HG03520 (cell line): Measurements from ENCODE around the gene ANKRD13B.
A peak's percentile ranks its signal among the peaks of the same experiment; 100 is the strongest.

ENCODE experiments used
- ATAC-seq: cut with Tn5 transposase; IDR thresholded peaks from one replicate; pipeline ENCODE4 v1.9.1; 2021; ENCODE audit warnings: mild to moderate bottlenecking, moderate library complexity; ENCODE audit not compliant: unreplicated experiment

The ANKRD13B gene

DNA sequence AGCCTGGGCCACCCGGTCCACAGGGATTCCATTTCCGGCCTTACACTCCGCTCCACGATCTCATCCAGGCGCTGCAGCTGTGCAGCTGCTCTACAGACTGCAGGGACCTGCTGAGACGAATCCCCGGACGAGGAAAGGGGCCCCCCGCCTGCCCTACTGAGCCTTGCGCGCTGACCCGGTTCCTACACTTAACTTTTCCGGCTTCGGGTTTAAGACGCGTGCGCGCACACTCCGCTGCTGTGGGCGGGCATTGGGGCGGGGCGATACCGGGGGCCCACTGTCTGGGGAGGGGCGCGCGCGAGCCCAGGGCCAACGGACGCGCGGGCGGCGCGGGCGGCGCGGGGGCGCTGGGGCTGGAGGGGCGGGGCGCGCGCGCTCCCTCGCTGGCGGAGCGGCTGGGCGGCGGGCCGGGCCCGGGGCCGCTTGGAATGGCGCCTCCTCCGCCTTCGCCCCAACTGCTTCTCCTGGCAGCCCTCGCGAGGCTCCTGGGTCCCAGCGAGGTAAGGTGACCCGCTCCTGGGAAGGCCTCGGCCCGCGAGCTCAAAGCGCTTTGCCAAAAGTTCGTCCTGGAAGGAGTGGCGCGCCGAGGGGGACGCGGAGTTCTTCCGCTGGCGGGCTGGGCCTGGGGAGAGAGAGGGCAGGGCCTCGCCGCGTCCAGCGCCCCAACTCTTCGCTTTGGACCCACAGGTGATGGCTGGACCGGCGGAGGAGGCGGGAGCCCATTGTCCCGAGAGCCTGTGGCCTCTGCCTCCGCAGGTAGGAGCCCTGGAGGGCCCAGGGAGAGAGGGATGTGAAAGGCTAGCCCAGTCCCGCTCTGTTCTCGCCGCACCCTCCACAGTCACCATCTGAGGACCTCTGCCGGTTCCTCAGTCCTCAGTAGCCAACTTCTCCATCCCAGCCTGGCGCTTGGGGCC is 24.3 kb upstream of the ANKRD13B start, which contains the start of gene TP53I13:
Gene TP53I13, plus strand, starts transcription at position 371 of the 914 bp plus-strand sequence. Its CDS starts 58 bp downstream, at position 429.
- ATAC-seq, result peak; percentile 33

GRCh38 chr17:29569245-29569950 is 23.5 kb upstream of the ANKRD13B start:
- no peak for ATAC-seq

DNA sequence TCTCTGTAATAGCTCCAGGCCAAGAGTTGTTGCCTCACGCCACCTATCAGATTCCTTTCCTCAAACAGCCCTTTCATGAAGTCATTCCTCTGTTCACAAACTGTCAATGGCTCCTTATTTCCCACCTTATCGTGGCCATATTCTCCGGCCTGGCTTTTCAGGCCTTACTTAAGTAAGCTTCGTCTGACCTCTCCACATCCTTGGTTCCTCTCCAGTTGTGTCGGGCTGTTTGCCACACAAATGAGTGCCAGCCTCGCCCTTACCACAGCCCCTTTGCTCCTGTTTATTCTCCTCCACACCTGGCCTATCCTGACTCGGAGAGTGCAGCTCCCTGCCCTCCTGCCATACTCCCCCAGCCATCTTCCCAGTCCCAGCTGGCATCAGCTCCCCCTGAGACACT is 22.4 kb upstream of the ANKRD13B start:
- ATAC-seq, result no peak

DNA sequence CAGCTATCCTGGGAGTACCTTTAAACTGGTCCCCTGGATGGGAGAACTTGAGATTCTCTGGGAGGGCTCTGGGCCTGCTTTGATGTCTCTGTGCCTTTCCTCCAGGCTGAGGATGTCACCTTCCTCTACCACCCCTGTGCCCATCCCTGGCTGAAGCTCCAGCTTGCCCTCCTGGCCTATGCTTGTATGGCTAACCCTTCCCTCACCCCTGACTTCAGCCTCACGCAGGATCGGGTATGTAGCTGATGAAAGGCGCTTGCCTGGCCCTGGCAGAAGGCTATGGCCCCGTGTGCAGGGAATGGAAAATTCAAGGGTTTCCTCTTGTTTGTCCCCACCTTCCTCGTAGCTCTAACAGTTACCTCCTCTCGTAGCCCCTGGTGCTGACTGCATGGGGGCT is 21.4 kb upstream of the ANKRD13B start:
- ATAC-seq, result no peak

DNA sequence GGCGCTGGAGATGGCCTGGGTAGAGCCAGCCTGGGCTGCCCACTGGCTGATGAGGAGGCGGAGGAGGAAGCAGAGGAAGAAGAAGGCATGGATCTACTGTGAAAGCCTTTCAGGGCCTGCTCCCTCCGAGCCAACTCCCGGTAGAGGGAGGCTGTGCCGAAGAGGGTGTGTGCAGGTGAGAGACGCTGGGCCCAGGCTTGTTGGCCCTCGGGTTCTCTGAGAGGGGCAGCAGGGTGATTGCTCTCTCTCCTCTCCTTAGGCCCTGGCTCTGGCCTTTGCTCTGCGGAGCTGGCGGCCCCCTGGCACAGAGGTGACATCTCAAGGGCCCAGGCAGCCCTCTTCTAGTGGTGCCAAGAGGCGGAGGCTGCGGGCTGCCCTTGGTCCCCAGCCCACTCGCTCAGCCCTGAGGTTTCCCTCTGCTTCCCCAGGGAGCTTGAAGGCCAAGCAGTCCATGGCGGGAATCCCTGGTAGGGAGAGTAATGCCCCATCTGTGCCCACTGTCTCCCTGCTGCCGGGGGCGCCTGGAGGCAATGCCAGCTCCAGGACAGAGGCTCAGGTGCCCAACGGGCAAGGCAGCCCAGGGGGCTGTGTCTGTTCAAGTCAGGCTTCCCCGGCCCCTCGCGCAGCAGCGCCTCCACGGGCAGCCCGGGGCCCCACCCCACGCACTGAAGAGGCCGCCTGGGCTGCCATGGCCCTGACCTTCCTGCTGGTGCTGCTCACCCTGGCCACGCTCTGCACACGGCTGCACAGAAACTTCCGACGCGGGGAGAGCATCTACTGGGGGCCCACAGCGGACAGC is 20.9 kb upstream of the ANKRD13B start:
- no peak for ATAC-seq

DNA sequence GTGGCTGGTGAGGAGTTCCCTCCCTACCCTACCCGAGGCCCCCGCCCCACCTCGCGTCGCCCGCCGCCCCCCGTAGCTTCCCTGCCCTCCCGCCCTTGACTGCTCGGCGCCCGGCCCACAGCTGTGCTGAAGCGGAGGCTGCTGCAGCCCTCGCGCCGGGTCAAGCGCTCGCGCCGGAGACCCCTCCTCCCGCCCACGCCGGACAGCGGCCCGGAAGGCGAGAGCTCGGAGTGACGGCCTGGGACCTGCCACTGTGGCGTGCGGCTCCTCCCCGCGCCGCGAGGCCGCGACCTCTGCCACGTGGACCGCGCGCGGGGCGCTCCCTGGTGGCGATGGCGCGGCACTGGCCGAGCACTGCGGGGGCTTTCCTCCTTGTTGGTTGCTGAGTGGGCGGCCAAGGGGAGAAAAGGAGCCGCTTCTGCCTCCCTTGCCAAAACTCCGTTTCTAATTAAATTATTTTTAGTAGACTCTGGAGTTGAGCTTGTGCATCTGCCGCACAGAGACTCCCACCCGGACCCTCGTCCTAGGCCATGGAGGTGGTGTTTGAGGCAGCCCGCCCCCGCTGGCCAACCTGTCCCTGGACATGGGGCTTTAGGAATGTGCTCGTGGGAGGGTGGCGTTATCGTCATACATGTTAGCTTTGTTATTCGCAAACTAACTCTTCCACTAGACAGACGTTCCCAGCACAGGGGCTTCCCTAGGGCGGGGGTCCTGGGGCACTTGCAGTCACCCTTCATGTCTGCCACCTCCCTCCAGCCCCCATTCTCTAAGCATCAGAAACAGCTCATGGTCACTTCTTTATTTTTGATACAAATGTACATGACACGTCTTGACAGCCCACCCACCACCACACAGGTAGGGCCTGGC is 20.0 kb upstream of the ANKRD13B start:
- ATAC-seq, result no peak

DNA sequence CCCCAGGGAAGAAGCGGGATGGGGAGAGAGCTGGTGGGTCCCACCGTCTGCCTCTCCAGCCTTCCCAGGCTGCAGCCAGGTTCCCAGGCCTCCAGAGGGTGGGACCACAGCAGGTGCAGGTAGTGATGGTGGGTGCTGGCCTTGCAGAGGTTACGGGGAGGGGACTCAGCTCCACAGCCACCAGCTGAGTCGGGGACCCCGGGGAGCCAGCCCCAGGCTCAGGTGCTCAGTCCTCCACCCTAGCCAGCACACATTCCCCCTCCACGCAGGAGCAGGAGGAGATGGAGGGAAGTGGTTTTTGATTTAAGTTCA is 19.4 kb upstream of the ANKRD13B start:
- ATAC-seq, result no peak

- ATAC-seq, result no peak
Observed at GRCh38 chr17:29573871-29574731, 18.8 kb upstream of the ANKRD13B start.

DNA sequence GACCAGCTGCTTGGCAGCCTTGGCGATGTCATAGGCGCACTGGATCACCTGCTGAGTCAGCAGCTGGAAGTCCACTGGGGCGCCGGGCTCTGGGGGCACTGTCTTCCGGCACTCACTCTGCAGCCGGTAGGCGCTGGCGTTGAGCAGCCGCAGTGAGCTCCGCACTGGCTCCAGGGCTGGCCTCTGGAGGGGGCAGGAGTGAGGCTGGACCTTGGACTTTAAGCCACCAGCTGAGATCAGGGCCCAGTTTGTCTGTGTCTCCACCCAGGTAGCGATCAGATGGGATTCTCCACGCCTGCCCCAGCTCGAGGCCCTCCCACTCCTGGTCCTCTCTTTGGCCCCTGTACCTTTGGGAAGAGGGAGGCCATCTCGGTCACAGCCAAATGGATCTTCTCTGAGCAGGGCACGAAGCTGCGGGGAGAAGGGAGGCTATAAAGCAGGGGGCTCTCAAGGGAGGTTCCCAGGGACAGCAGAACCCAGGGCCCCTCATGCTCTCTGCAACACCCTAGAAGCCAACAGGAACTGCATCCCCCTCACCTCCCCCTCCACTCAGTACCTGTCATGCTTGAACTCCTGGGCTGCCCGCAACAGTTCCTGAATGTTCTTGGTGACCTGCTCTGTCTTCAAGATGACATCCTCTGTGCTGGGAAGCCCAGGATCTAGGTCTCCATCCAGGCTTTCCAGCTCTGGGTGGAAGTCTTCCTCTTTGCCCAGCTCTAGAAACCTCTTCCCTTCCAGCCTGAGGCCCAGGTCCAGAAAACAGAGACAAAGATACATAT is 18.0 kb upstream of the ANKRD13B start:
- no peak for ATAC-seq

DNA sequence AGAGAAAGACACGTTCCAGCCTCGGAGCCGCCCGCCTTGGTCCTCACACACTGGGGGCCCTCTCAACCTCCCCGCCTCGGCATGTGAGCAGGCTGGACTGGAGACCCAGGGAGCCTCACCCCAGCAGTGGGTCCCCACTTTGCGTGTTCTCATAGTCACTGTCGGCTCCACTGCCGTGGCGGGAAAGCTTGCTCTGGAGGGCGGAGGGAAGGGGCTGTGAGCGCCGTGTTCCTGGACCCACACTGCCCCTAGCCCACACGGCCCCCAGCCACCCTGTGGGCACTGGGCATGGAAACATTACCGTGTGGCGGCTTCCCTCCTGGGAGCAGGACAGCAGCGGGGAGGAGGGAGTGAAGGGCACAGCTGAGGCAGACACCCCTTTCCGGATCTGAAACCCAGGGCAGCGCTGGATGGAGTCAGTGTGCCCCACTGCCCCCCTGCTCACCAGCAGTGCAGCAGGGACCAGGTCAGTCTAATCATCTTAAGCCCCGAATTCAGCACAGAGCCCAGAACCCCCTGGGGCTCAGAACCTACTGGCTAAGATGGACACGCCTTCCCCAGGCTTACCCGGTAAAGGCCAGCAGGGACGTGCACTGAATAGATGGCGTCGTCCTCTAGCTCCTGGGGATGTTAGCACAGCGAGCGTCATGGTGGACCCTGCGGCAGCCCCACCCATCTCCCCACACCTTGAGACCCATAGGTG is 17.3 kb upstream of the ANKRD13B start:
- no peak for ATAC-seq

DNA sequence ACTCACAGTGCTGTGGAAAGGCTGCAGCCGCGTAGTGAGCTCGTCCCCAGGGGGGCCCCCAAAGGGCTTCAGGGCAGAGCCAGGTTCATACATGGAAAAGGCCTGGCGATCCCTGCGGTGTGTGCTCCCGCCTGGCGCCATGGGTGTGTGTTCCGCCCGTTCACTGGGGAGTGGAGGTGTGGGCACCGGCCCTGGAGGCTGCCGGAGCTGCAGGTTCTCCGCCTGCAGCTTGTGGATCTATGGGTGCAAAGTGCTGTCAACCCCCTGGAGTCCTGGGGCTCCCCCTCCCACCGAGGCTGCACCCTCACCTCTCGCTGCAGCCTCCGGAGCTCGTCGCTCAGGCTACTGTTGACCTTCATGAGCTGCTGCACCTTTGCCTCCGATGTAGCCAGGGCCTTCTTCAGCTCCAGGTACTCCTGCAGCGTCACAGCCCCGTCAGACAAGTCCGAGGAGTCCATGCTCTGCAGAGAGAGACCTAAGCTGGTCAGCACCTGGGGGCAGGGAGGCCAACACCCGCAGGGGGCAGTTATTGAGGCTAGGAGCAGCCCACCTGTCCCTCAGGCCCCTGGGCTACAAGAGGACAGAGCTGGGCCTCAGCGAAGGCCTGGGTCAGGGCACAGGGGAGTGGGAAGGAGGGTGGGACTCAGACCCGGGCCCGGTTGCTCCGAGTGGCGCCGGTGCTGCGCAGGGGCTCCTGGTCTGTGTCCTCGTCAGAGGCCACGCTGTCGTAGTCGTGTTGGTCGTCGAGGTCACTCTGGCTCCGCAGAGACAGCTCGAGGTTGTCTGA is 16.5 kb upstream of the ANKRD13B start:
- ATAC-seq, result no peak

- no peak for ATAC-seq
Observed at GRCh38 chr17:29577001-29577370, 15.9 kb upstream of the ANKRD13B start.

GRCh38 chr17:29577385-29578211 is 15.3 kb upstream of the ANKRD13B start:
- no peak for ATAC-seq

DNA sequence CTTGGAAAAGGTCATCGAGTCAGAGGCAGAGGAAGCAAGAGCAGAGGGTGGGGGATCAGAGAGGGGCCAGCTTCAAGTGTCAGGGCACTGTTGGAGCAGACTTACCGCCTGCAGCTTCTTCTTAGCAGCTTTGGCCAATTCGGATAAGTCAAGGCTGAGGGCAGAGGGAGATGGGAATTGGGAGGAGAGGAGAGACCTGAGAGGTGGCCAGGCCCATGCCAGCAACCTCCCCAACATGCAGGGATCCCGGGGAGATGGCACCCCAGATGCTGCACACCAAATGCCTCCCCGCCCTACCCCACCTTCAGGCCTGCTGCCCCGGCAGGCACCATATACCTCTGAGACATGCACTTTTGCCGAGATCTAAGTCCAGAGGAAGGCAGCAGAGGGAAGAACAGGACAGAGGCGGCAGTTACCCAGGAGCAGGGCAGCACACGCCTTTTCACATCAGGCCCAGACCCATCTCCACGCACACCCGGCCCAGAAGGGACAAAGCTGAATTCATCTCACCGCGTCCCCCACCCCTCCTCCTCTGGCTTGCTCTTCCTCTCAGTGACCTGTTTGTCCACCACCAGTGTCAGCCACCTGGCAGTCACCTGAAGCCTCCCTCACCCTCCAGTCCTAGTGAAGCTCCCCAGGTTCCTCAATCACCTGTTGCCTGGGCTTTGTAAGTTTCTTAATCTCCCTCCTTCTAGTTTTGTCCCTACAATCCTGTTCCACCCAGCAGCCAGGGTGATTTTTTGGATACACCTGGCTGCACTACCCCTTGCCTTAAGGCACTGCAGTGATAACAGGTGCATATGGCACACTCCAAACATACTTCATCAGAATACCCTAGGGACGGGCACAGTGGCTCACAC is 14.1 kb upstream of the ANKRD13B start:
- ATAC-seq, result no peak

- ATAC-seq, result peak; percentile 63
Observed at GRCh38 chr17:29579866-29580771, 12.8 kb upstream of the ANKRD13B start.
